SK-N-MC (cell line): Measurements from ENCODE around the gene SPRYD3.

ENCODE experiments used
- EZH2 ChIP-seq: fragments of 200-600 bp; sonication (generic); IDR thresholded peaks from one replicate; pipeline ENCODE4 v1.6.1; 2017; ENCODE audit warnings: antibody characterized with exemption
- POLR2AphosphoS5 ChIP-seq: IDR thresholded peaks from 2 replicates; pipeline ENCODE4 v1.6.1; 2012; ENCODE audit warnings: mild to moderate bottlenecking, low read depth, low read length, borderline replicate concordance

- TF ChIP-seq POLR2AphosphoS5, result no peak
- no peak for TF ChIP-seq EZH2
Measured at GRCh38 chr12:53061404-53062010, 17.7 kb downstream of the SPRYD3 start.
